Measurements from ENCODE around the gene SPATS2. TPM values are rescaled to one million over a fixed set of nuclear protein-coding genes. Genes with fewer than 3 reads are reported as not detected.

SPATS2 gene
- total and polyA plus RNA-seq, 2 donors (not counting 3 experiments of a cell fraction or from before 2014, with no cell fraction given) = 55.8 to 66.5 TPM

DNA sequence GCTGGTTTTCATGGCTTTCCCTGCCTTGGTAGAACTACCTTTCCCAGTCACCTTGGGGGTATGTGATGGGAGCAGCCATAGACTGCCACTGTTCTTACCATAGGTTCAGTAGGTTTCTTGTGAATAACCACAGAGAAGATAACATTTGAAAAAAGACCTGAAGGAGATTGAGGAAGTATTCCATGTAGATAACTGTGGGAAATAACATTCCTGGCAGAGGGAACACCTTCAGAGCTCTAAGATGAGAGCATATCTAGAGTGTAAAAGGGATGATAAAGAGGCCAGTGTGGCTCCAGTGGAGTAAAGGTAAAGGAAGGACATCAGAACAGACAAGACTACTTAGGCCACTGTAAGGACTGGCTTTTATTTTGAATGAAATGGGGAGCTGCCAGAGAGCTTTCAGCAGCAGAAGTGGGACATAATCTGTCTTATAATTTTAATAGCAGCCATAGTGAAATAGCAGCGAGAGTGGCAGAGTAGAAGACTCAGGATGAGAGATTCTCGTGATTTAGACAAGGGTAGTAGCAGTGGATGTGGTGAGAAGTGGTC lies 88.9 kb downstream of the SPATS2 start:
- peaks cover 70% of the 10 kb centered on the region for H3K79me2 ChIP-seq (ENCODE audit: control insufficient read depth, insufficient read depth, low read length)
- no TSS peak for BruUV-seq (replicated peaks)
- dilution Hi-C loops (cut with MboI; ENCODE audit: extremely low pct_ligation_motif_present, low sequenced_read_pairs) = no loop called here
- FAIRE-seq (no peak), DNase-seq (ENCODE audit: low read depth, low spot score) (no peak)
- no peak overlapping the region for H3K4me3 ChIP-seq (replicated peaks in 1 of 3; ENCODE audit: insufficient read depth in 1 of 3, low read depth in 1 of 3, low read length in 3 of 3)
- no peak overlapping the region for H3K4me2 ChIP-seq (ENCODE audit: insufficient read depth, low read length)
- intact Hi-C loops (cut with micrococcal nuclease) = no loop called here
- H2AFZ ChIP-seq (ENCODE audit: low read depth, low read length) = no peak overlapping the region
- POLR2A ChIA-PET = no interaction called here
- TF ChIP-seq POLR2AphosphoS5 (IDR thresholded peaks at IDR 0.05; ENCODE audit: insufficient read depth, low read depth, low read length) = no peak
- no peak for TF ChIP-seq JUN (IDR thresholded peaks at IDR 0.05; ENCODE audit: borderline replicate concordance, insufficient read depth, insufficient read length, low read depth)
- no peak for TF ChIP-seq EZH2 (IDR thresholded peaks at IDR 0.05; ENCODE audit: borderline replicate concordance, low read depth, low read length, severe bottlenecking)
- no peak for TF ChIP-seq MYC (IDR thresholded peaks at IDR 0.05; ENCODE audit: low read depth, low read length)
- no peak for TF ChIP-seq FOS (IDR thresholded peaks at IDR 0.05; ENCODE audit: borderline replicate concordance, insufficient read depth, low read length)
- TF ChIP-seq, protein P1, sequence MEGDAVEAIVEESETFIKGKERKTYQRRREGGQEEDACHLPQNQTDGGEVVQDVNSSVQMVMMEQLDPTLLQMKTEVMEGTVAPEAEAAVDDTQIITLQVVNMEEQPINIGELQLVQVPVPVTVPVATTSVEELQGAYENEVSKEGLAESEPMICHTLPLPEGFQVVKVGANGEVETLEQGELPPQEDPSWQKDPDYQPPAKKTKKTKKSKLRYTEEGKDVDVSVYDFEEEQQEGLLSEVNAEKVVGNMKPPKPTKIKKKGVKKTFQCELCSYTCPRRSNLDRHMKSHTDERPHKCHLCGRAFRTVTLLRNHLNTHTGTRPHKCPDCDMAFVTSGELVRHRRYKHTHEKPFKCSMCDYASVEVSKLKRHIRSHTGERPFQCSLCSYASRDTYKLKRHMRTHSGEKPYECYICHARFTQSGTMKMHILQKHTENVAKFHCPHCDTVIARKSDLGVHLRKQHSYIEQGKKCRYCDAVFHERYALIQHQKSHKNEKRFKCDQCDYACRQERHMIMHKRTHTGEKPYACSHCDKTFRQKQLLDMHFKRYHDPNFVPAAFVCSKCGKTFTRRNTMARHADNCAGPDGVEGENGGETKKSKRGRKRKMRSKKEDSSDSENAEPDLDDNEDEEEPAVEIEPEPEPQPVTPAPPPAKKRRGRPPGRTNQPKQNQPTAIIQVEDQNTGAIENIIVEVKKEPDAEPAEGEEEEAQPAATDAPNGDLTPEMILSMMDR (IDR thresholded peaks at IDR 0.05; ENCODE audit: extremely low read depth in 1 of 2, insufficient read depth in 1 of 2, low read depth in 1 of 2, low read length in 2 of 2) = no peak
- TF ChIP-seq, protein P2, sequence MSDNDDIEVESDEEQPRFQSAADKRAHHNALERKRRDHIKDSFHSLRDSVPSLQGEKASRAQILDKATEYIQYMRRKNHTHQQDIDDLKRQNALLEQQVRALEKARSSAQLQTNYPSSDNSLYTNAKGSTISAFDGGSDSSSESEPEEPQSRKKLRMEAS (IDR thresholded peaks at IDR 0.05; ENCODE audit: insufficient read depth, insufficient read length) = no peak
- TF ChIP-seq GATA2 (IDR thresholded peaks at IDR 0.05; ENCODE audit: insufficient read depth, insufficient read length, low read depth, low read length) = no peak
- TF ChIP-seq POLR2A (IDR thresholded peaks at IDR 0.05; ENCODE audit: low read depth, low read length) = no peak
- no peaks in the 10 kb centered on the region for H3K9me1 ChIP-seq (replicated peaks; ENCODE audit: control insufficient read depth, extremely low read depth, insufficient read depth, low read length)
- CTCF ChIA-PET = interaction anchor here (1.3 to 1.8 kb wide), 3 partner anchors 41 to 98 kb away, joined by 4 read pairs; no protein-coding TSS in a partner anchor
- H4K20me1 ChIP-seq (replicated peaks; ENCODE audit: control insufficient read depth, extremely low read depth, insufficient read depth, low read length) = peaks cover 2% of the 10 kb centered on the region
- peaks cover 13% of the 10 kb centered on the region for H3K4me1 ChIP-seq (ENCODE audit: control insufficient read depth, extremely low read depth, insufficient read depth, low read length)
- no peak overlapping the region for H3K9ac ChIP-seq (replicated peaks; ENCODE audit: extremely low read depth, insufficient read depth, low read length)
- H3K27me3 ChIP-seq (ENCODE audit: control insufficient read depth in 2 of 2, insufficient read depth in 2 of 2, low read length in 2 of 2) = no peaks in the 10 kb centered on the region
- no peaks in the 10 kb centered on the region for H3K9me3 ChIP-seq (replicated peaks; ENCODE audit: control insufficient read depth, insufficient read depth, low read length)
- H3K27ac ChIP-seq (ENCODE audit: insufficient read depth, low read depth, low read length) = no peak overlapping the region
- H3K36me3 ChIP-seq (ENCODE audit: control insufficient read depth in 2 of 2, extremely low read depth in 1 of 2, insufficient read depth in 2 of 2, low read length in 2 of 2) = no peaks in the 10 kb centered on the region

All from endothelial cell of umbilical vein (primary cell).